H1 (cell line): ENCODE measurements around the gene TUBGCP2.

ENCODE experiments used
- CBX8 ChIP-seq: fragments of 300-800, 300-1000 bp; sonication (generic); IDR thresholded peaks from 2 replicates; pipeline ENCODE4 v1.7.1; 2016; ENCODE audit warnings: low read depth, low read length, borderline replicate concordance
- GABPA ChIP-seq: IDR thresholded peaks from 2 replicates; pipeline ENCODE4 v1.6.1; 2011; ENCODE audit warnings: mild to moderate bottlenecking, low read length, moderate library complexity, borderline replicate concordance; ENCODE audit not compliant: insufficient read depth
- GTF2F1 ChIP-seq: IDR thresholded peaks from 2 replicates; pipeline ENCODE4 v1.6.1; 2012; ENCODE audit warnings: low read depth, low read length, improper control_type of control experiment, borderline replicate concordance
- POLR2A ChIP-seq, 2 experiments: IDR thresholded peaks; 1 replicate in 1 of 2; 2 replicates in 1 of 2; pipeline ENCODE4 v1.6.1; 2011; ENCODE audit warnings: low read depth in 2 of 2, low read length in 2 of 2, mild to moderate bottlenecking in 2 of 2; ENCODE audit errors: control extremely low read depth in 1 of 2
- POLR2AphosphoS5 ChIP-seq: IDR thresholded peaks from 2 replicates; pipeline ENCODE4 v1.6.1; 2011; ENCODE audit warnings: low read depth, low read length
- TF ChIP-seq, protein P1 (sequence below), 3 experiments: IDR thresholded peaks; 1 replicate in 2 of 3; 2 replicates in 1 of 3; pipeline versions ENCODE4 v1.5.1 to v1.6.1; 2011; ENCODE audit warnings: low read length in 3 of 3, mild to moderate bottlenecking in 3 of 3, inconsistent platforms in 2 of 3, low read depth in 1 of 3, moderate library complexity in 1 of 3; ENCODE audit not compliant: insufficient read depth in 1 of 3; ENCODE audit errors: control extremely low read depth in 1 of 3

DNA sequence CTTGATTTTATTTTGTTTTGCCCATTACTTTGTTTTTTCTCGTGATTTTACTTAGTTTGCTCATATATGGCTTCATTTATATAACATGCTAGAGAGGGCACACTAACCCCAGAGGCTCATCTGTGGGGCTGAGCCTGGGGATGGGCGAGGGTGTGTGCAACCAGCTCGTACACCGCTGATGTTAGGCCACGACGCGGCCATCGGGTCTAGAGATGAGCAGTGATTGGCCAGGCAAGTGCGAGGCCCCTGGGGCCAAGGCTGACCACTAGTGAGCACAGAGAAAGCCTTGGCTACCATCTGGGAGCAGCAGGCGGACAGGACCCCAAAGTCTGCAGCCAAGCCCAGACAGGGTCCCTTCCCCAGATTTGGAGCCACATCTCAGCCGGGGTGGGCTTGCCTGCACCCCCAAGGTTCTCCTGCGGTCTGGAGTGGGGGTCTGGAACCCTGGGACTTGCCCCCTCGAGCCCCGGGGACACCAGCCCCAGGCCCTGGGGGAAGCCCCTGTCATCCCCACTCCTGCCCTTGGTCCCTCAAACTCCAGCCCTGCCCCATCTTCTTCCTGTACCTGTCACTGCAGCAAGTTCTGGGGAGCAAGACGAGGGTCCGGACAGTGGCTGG is 45.4 kb upstream of the TUBGCP2 start:
- TF ChIP-seq GABPA (no peak), POLR2A (IDR thresholded peaks at IDR 0.05; ENCODE audit: control extremely low read depth in 1 of 2, low read depth in 2 of 2, low read length in 2 of 2) (no peak), CBX8 (no peak), POLR2AphosphoS5 (no peak), GTF2F1 (no peak)
- TF ChIP-seq, protein P1, sequence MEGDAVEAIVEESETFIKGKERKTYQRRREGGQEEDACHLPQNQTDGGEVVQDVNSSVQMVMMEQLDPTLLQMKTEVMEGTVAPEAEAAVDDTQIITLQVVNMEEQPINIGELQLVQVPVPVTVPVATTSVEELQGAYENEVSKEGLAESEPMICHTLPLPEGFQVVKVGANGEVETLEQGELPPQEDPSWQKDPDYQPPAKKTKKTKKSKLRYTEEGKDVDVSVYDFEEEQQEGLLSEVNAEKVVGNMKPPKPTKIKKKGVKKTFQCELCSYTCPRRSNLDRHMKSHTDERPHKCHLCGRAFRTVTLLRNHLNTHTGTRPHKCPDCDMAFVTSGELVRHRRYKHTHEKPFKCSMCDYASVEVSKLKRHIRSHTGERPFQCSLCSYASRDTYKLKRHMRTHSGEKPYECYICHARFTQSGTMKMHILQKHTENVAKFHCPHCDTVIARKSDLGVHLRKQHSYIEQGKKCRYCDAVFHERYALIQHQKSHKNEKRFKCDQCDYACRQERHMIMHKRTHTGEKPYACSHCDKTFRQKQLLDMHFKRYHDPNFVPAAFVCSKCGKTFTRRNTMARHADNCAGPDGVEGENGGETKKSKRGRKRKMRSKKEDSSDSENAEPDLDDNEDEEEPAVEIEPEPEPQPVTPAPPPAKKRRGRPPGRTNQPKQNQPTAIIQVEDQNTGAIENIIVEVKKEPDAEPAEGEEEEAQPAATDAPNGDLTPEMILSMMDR (IDR thresholded peaks at IDR 0.05; ENCODE audit: control extremely low read depth in 1 of 3, insufficient read depth in 1 of 3, low read depth in 1 of 3, low read length in 3 of 3) = no peak
